Astrocyte of the hippocampus (primary cell): ENCODE results near the gene CSTF3.
"Not testable (repeated sequence)": the region's sequence is repeated elsewhere in the genome, so short reads cannot be mapped to it uniquely, and the experiment has no call there.

Source experiments
- DNase-seq: peaks from one replicate; pipeline ENCODE4 v3.0.0; 2011; ENCODE audit warnings: low read depth, low spot score

The CSTF3 gene

DNA sequence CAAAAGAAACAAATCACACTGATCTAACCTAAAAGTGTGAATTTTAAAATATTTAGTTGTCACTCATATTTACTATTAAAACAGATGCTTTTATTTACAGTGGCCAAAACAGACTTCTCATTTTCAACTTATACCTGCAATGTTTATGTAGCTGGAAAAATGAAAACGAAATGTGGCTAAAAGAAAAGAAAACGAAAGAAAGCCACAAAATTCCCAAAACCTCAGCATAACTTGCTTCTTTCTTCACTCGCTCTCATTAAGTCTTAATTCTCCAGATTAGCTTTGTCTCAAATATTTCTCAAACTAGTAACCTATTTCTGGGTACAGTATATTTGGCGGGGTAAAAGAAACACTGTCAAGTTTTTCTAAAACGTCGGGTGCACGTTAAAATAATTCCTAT lies 693 bp downstream of the CSTF3 start:
- no peak for DNase-seq

DNA sequence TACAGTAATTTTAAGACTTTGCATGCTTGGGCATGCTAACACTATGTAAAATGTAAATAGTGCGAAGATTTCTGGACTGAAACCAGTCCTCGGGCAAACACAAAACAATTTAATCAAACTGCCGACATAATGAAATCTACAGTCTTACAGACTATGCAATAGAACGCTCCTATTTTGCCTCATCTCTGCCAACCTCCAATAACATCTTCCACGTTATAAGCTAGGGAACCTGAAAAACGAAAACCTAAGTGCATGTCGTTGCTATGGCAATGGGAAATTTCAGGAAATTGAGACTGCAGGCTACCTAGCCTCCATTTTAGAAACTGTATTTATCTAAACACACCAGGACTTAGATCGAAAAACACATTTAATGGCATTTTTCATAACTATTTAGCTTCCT lies 1.1 kb downstream of the CSTF3 start:
- peak; percentile 58 for DNase-seq

DNA sequence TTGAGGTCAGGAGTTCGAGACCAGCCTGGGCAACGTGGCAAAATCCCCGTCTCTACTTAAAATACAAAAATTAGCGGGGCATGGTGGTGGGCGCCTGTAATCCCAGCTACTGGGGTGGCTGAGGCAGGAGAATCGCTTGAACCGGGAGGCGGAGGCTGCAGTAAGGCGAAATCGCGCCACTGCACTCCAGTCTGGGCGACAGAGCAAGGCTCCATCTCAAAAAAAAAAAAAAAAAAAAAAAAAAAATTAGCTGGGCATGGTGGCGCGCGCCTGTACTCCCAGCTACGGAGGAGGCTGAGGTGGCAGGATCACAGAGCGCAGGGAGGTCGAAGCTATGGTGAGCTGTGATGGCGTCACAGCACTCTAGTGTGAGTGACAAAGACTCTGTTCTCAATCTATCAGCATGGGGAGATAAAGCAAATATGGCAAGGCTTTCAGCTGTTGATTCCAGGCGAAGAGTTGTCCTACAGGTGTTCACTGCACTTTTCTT lies 1.9 kb downstream of the CSTF3 start:
- DNase-seq: not testable (repeated sequence)

DNA sequence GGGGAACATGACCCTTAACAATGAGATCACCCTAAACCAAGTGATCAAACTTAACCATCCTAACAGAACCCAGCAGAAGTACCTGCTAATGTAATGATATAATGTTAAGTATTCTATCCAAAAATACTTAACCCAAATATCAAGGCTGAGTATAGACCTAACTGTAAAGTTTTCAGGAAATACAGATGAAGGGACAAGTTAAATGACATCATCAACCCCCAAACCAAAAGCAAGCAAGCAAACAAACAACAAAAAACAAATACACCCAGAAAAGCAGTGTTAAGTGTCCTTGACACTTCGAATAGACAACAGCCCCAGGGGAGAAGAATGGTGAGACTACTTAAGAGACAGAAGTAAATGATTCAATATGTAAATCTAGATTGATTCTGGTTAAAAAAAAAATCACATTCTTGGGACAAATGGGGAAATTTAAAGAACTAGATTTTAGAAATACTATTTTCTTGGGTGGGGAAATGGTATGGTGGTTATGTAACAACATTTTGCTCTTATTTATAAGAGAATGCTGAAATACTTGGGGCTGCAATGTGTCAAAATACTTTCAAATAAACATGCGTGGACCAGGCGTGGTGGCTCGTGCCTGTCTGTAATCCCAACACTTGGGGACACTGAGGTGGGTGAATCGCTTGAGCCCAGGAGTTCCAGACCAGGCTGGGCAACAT lies 2.5 kb downstream of the CSTF3 start:
- DNase-seq: no peak

DNA sequence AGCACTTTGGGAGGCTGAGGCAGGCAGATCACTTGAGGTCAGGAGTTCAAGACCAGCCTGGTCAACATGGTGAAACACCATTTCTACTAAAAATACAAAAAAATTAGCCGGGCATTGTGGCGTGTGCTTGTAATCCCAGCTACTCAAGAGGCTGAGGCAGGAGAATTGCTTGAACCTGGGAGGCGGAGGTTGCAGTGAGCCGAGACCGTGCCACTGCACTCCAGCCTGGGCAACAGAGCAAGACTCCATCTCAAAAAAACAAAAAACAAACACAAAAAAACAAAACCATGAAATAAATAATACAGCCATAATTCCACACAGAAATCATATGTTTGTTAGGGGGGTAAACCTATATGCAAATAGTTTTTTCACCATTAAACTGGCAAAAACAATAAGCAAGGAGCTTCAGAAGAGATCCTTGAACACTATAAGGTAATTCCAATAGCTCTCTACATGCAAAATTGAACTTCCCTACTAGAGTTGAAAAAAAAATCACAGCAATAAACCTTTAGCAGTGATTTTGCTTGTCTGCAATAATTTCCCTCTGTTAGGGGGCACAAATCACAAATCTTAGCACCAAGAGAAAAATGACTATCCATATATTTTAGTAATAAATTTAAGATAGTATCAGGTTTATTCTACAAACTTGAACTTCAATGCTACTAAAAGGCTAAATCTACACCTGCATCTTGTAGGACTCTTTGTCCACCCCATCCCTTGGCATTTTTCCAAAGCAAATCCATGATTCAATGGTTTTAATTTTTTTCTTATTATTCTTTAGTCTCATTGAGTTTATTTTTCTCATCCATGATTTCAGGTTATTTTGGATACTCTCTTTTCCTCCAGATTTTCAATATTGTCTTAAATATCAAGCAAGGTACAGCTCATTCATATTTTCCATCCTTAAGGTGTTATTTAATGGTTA lies 3.9 kb downstream of the CSTF3 start:
- DNase-seq: no peak

DNA sequence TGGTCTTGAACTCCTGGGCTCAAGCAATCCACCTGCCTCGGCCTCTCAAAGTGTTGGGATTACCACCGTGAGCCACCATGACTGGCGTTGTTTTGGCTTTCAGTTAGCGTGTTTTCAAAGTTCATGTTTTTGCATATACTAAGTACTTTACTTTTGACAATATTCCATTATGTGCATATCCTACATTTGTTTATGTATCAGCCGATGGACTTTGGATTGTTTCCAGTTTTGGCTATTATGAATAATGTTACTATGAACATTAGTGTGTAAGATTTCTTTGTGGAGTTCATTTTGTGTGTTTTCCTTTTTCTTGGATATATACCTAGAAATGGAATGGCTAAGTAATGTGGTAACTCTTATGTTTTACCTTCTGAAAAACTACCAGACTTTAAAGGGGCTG lies 9.9 kb downstream of the CSTF3 start:
- DNase-seq: no peak

DNA sequence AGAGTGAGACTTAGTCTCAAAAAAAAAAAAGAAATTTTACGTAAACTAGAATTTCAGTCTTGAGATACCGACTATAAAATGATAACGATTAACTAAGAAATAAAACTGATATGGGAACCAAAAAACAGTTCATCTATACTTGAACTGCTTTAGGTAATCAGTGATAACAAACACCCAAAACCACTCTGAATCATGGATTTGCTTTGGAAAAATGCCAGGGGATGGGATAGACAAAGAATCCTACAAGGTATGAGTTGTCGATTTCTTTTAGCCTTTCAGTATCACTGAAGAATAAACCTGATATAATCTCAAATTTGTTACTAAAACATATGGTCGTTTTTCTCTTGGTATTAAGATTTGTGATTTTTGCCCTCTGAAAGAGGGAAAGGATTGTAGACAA lies 13.7 kb downstream of the CSTF3 start:
- DNase-seq: no peak

DNA sequence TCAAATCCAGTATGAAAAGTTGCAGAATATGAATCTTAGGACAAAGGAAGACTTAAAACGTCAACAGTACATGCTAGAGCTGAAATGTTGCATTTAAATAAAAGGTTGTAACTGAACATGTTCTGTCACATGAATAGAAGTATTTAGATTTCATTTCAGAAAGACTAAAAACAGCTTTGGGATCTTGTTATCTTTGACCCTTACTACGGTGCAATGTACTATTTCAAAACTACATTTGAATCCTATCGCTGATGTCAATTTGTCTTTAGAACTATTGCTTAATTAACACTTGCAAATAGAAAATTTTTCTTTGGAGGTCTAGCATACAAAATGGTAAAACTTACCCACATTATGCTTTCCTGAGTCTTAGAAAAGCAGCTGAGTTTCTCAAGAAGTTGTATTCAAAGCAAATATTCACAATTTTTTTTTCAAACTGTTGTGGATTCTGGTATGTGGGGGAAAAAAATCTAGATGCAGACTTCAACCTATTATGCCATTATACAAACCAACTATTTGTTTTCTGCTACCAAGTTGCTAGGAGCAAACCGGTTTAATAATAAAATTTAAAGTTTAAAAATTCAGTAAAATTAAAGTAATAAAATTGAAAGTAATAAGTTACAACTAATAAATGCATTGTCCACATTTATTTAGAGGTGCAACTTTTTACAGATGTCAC lies 25.4 kb downstream of the CSTF3 start:
- DNase-seq: no peak

DNA sequence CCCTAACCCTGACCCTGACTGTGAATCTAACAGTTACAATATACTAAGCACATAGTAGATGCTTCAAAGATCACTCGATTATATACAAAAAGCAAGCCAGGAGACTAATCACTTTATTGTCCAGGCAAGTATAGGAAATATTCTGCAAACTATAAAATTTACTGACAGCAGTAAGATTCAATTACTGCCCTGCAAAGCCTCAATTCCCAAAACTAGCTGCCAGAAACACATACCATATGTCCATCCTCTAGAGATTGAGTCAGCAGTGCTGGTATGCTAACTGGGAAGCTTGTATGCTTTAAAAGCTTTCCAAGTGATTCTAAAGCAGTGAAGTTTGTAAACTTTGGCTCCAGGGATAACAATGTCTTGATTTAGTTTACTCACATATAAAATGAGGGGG lies 26.1 kb downstream of the CSTF3 start:
- DNase-seq: peak; percentile 71

DNA sequence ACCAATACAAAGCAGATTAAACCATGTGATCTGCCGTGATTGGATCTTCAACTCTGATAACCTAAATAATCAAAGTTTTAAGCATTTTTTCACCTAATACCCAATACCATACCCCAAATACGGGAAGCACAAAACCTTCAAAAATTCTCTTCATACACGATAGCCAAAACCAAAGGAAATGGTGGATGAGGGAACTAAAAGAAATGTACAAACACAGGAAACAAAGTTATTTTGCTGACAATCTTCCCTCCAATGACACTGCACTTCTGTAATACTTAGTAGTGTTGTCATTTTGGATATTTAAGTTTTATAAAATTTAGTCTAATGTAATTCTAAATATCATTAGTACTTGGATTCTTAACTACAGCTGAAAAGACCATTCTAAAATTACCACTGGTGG lies 27.0 kb downstream of the CSTF3 start:
- no peak for DNase-seq

DNA sequence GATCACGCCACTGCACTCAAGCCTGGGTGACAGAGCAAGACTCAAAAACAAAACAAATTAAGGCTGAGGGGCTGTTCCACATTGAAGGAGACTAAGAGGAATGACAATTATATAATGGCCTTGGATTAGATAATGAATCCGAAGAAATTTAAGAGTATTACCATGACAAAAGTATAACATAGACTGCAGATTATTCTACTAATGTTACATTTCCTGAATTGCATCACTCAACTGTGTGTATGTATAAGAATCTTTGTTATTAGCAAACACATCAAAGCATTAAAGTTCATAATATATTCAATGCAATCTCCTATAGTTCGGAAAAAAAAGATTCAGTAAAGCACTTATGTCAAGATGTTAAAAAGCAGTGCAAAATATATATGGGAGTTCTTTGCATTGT lies 27.5 kb downstream of the CSTF3 start:
- no peak for DNase-seq

DNA sequence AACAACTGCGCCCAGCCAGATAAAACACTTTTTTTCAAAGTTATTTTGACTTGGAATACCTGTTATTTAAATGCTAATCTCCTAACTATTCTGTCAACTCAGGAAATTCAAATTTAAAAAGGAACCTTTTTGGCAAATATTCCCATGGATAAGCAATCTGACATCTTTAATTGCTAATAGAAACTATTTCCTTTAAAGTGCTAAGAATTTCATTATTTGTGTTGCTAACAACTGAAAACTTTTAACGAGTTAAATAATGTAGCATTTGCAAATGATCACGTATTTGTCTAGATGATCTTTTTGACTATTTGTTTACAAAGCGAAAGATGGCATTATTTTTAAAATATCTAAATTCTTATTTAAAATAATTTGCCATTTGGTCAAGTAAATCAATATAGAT lies 28.8 kb downstream of the CSTF3 start:
- DNase-seq: no peak

DNA sequence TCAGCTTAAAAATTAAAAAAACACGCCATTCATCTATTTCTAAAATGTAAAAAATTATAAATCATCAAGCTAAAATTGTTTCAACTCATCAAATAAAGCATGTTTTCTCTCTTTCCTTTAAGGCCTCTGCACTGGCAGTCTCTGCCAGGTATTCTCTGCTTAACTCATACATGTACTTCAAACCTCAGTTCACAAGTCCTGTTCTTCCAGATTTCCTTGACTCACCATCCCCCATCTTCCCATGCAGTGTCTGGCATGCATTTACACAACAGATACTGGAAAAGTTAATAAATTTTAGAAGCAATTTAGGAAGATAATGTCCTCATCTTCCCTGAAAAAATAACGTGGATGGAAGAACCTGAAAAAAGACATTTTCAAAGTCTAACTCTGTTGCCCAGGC lies 32.5 kb downstream of the CSTF3 start:
- no peak for DNase-seq

DNA sequence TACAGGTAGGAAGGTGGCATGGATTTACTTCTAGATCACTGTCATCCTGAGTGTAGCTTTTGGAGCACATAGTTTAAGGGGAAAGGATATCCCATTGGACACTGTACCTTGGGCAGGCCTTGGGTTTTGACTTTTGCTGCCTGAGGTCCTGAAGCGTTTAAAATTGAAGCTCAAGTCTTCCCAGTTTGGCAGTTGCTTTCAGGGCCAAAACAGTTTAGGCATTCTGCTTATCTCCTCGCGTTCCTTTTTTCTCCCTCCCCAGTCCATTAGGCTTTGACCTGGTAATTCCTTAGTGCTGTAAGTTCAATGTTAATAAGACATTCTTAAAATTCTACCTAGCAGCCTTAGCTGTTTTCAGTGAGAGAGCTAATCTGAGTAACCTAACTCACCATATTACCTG lies 35.7 kb downstream of the CSTF3 start:
- no peak for DNase-seq

DNA sequence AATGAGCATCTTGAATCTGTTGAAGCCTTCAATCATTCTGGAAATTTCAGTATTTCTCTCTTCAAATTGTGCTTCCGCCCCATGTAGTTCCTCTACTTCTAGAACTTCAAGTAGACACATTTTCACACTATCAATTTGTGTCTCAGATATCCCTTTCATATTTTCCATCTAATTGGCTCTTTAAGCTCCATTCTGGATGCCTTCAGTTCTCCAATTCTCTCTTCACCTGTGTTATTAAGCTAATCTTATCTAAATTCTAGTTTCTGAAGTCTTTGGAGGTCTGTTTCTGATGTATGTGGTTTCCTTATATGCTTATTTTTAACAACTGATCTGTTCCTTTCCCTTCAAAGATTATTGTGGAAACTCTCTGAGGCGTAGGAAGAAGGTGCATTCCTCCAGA lies 36.3 kb downstream of the CSTF3 start:
- DNase-seq: no peak

DNA sequence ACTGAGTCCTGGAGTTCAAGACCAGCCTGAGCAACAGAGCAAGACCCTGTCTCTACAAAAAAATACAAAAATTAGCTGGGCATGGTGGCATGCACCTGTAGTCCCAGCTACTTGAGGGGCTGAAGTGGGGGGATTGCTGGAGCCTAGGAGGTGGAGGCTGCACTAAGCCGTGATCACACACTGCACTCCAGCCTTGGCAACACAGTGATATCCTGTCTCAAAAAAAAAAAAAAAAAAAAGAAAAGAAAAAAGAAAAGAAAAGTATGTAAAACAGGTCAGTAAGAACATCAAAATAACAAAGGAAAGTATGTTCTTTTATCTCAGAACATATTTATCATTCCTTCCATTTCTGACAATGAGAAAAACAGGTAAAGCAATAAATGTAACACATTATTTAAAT lies 38.6 kb downstream of the CSTF3 start:
- DNase-seq: not testable (repeated sequence)

DNA sequence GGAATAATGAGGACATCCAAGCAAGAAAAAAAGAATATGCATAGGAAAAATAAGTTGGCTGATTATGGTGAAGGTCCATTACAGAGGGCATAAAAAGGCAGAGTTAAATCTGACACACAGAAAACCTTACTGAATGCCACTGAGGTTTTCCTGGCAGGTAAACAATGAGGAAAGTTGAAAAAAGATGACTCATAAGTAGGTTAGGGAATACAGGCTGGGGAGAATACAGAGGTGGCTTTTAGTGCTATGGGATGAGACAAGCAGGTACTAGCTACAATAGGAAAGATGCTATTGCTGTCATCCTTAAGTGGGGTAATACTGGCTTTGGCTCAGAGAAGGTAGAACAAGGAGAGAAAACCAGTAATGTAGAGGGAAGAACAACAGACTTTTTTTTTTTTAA lies 44.7 kb downstream of the CSTF3 start:
- DNase-seq: peak; percentile 66

DNA sequence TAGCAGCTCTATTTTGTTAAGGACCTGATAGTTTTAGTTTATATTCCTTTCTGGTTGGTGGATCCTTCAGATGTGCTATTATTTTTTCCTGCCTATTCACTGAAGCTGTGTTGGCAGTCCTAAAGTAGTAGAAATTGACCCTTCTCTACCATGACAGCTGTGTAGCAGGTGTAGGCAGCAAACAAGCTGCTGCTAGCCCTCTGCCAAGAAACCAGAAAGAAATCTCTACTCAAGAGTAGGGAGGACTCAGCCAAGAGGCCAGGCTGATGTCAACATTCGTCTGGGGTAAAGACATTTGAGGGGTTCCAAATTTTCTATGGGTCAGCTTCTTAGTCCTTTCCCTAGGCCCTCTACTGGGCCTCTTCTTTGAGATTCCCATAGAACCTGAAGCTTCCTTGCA lies 51.2 kb downstream of the CSTF3 start:
- DNase-seq: no peak

DNA sequence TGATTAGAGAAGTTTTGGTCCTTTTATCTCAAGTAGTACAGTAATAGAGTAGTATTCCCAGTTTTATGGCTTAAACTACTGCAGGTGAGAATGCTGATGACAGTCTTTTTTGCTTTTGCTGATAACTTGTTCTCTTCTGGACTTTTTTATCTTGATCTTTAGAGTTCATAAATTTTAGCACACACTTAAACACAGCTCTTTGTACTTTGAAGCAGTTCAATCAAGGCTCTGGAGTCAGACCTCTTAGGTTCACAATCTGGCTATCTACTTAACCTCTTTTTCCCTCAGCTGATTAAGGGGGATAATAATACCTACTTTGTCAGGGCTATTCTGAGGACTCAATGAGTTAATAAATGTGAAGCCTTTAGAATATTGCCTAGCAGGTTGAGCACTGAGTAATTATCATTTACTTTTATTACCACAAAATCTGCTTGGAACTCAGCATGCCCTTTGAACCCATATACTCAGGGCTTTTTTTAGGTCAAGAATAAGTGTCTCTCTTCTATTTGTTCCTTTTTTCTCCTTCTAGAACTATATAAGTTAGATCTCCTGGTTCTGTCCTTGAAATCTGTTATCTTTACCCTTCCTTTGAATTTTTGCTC lies 51.9 kb downstream of the CSTF3 start:
- DNase-seq: no peak

DNA sequence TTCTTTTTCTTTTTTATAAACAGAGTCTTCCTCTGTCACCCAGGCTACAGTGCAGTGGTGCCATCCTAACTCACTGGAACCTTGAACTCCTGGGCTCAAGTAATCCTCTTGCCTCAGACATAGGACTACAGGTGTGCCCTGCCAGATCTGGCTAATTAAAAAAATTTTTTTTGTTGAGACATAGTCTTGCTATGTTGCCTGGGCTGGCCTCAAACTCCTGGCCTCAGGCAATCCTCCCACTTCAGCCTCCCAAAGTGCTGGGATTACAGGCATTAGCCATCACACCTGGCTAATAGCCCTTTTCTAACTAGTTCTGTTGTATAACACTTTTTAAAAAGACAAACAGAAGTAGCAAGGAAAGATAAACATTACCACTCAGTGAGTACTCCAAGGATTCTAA lies 57.4 kb downstream of the CSTF3 start:
- no peak for DNase-seq

DNA sequence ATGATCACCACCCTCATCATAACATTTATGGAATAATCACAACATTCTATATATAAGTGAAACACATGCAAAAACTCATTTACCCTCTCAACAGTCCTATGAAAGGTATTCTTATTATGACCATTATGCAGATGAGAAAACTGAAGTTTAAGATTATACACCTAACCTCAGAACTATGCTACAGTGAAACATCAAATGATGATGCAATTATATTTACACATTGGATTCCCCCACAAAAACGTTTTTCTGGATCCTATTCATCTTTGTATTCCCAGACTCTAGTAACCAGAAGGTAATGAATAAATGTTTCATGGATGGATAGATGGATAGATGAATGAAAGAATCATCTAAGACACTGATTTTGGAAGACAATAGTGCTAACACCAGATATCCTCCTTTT lies 67.1 kb downstream of the CSTF3 start:
- no peak for DNase-seq

DNA sequence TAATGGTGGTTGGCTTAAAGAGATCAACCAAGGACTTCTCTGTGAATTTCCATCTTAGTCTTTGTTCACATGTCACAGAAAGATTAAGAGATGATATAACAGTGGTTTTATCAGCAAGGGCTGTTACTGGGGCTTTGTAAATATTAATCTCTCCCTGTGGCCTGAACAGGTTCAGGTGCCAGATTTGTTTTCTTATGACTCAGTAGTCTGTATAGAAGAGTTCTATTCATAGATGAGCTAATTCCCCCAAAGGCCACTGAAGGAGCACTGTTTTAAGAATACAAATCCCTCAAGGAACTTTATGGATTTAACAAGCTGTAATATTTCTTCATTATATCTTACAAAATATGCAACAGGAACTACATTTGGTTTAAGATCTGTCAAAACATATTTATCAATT lies 71.5 kb downstream of the CSTF3 start:
- peak; percentile 7 for DNase-seq
